GM12872 (cell line): ENCODE data around the gene MIEF1.

Source experiments
- TF ChIP-seq, protein P1 (sequence below): IDR thresholded peaks from 3 replicates; pipeline ENCODE4 v1.5.1; 2011; ENCODE audit warnings: low read depth, mild to moderate bottlenecking, low read length, moderate library complexity; ENCODE audit not compliant: insufficient read depth

The MIEF1 gene

DNA sequence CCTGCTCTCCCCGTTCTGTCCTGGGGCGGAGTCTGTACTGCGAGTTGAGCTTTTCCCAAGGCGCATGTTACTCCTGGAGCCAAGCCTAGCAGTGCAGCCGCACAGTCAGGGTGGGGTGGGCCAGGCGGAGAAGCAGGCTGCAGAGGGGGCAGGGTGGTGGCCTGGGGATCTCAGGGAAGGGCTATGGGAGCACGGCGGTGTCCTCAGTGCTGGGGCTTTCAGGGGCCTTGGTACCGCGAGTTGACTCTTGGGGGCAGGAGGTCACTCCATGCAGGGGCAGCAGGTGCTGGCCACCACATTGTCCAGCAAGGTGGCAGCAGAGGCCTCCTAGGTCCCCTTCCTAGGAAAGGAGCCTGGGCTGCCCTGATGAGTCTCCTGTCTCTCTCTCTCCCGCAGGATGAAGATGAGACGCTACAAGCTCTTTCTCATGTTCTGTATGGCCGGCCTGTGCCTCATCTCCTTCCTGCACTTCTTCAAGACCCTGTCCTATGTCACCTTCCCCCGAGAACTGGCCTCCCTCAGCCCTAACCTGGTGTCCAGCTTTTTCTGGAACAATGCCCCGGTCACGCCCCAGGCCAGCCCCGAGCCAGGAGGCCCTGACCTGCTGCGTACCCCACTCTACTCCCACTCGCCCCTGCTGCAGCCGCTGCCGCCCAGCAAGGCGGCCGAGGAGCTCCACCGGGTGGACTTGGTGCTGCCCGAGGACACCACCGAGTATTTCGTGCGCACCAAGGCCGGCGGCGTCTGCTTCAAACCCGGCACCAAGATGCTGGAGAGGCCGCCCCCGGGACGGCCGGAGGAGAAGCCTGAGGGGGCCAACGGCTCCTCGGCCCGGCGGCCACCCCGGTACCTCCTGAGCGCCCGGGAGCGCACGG is 14.9 kb upstream of the MIEF1 start:
- TF ChIP-seq, protein P1, sequence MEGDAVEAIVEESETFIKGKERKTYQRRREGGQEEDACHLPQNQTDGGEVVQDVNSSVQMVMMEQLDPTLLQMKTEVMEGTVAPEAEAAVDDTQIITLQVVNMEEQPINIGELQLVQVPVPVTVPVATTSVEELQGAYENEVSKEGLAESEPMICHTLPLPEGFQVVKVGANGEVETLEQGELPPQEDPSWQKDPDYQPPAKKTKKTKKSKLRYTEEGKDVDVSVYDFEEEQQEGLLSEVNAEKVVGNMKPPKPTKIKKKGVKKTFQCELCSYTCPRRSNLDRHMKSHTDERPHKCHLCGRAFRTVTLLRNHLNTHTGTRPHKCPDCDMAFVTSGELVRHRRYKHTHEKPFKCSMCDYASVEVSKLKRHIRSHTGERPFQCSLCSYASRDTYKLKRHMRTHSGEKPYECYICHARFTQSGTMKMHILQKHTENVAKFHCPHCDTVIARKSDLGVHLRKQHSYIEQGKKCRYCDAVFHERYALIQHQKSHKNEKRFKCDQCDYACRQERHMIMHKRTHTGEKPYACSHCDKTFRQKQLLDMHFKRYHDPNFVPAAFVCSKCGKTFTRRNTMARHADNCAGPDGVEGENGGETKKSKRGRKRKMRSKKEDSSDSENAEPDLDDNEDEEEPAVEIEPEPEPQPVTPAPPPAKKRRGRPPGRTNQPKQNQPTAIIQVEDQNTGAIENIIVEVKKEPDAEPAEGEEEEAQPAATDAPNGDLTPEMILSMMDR = no peak

DNA sequence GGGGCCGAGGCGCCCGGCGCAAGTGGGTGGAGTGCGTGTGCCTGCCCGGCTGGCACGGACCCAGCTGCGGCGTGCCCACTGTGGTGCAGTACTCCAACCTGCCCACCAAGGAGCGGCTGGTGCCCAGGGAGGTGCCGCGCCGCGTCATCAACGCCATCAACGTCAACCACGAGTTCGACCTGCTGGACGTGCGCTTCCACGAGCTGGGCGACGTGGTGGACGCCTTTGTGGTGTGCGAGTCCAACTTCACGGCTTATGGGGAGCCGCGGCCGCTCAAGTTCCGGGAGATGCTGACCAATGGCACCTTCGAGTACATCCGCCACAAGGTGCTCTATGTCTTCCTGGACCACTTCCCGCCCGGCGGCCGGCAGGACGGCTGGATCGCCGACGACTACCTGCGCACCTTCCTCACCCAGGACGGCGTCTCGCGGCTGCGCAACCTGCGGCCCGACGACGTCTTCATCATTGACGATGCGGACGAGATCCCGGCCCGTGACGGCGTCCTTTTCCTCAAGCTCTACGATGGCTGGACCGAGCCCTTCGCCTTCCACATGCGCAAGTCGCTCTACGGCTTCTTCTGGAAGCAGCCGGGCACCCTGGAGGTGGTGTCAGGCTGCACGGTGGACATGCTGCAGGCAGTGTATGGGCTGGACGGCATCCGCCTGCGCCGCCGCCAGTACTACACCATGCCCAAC is 14.1 kb upstream of the MIEF1 start:
- TF ChIP-seq, protein P1 = no peak

GRCh38 chr22:39488563-39489083 is 13.5 kb upstream of the MIEF1 start:
- TF ChIP-seq, protein P1 = no peak

DNA sequence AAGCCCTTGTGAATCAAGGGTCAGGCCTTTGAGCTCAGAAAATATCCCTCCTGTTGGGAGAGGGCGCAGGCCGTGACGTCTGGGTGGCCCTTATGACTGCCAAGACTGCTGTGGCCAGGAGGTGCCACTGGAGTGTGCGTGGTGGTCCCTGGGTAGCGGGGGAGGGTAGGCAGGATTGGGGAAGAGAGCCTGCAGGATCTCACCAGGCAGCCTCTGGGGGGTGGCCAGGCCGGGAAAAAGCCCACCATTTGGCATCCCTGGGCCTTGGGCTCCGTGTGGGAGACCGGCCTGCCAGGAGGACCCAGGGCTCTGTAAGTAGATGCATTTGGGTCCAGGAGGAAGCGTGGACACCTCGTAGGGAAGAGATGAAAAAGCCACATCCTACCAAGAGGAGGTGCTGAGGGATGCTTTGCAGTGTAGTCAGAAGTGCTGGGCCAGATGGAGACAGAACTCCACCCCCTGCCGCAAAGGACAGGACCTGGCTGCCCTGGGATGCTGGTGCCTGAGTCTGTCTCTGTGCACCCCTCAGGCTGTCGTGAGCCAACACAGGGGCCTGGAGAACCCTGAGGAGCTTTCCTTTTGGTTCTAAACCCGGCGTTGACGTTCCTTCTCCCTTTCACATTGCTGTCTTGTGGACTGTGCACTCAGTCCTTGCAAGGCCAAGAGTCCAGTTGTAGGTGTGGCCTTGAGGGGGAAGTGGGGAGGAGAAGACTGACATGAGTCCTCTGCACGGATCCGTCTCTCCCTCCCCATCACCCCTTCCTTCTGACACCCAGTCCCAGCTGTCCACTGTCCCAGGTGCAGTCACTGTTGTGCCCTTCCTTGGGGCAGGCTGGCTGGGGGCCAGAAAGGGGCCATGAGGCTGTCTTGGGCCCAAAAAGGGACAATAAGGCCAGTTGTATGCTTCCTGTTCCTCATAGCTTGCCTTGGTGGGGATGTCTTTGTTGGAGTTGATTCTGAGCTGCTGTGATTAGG is 12.7 kb upstream of the MIEF1 start:
- TF ChIP-seq, protein P1 = no peak

GRCh38 chr22:39490135-39490798 is 11.8 kb upstream of the MIEF1 start:
- TF ChIP-seq, protein P1 = no peak

DNA sequence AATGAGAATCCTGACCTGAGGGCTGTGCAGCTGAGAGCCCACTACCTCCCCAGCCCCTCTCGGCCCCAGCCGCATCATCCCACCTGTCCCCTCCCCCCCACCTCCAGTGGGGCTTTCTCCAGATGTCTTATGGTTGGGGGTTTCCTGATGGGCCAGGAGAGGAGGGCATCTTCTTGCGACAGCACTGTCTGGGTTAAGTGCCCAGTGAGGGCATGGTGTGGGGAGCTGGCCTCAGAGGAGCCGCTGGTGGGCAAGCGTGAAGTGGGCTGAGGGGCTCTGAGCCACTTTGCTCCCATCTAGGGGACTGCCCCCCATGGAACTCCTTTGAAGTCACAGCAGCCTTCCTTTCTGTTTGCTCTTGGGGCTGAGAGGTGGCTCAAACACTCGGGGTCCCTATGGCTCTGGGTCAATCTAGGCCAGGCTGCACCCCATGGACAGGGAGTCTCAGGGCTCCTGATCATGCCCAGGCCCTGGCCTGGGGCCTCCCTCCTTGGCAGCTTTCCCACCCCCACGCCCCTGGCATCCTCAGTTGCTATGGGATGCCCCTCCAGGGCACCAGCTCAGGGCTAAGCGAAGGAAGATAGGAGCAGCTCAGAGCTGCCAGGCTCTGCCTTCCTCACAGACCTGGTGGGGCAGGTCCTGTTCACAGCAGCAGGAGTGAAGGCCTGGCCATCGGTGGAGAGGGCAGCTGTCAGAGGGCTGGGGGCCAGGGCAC is 11.0 kb upstream of the MIEF1 start:
- TF ChIP-seq, protein P1 = no peak
